22Rv1 (cell line): ENCODE results near the gene COL6A5.
"Not testable (repeated sequence)": the region's sequence is repeated elsewhere in the genome, so short reads cannot be mapped to it uniquely, and the experiment has no call there.

Experiments used
- H3K27ac ChIP-seq: fragments of 450-650 bp; 2 replicates; pipeline ENCODE4 v1.5.1; 2017
- ZFX ChIP-seq: fragments of 450-650 bp; IDR thresholded peaks from 2 replicates; pipeline ENCODE4 v1.6.1; 2017; ENCODE audit warnings: antibody characterized with exemption, borderline replicate concordance
- TF ChIP-seq, protein P1 (sequence below): fragments of 450-650 bp; IDR thresholded peaks from 2 replicates; pipeline ENCODE4 v1.5.1; 2017; ENCODE audit warnings: mild to moderate bottlenecking

The COL6A5 gene

DNA sequence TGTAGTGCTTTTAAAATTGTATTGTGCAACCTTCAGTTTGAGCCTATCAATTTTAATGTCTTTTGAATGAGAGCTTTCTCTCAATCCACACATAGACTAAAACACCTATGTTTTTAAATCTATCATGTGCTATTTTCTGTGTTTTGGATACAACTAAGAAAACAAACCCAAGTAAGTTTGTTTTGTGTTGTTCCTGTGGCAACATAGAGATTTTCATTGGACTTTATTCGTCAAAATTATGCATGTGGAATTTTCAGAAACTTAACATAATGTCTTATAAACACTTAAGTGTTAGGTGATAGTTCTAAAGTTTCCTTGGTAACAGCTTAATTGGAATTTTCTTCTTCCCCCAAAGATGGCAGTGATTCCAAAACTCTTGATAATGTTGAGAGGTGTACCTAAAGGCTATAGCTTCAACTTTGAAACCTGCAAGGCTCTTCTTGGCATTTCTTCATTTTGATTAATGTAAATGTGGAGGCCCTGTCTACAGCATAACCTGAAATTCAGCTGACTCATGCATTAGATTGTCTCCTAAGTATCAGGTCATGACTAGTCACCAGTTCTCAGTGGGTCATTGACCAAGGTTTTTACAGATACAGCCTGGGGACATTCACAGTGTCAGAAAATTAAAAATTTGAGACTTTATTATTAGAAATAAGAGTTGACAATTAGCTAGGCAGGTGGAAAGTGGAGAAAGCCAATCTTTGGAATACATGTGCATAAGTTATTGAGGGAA, 44.4 kb downstream of the COL6A5 start:
- TF ChIP-seq, protein P1, sequence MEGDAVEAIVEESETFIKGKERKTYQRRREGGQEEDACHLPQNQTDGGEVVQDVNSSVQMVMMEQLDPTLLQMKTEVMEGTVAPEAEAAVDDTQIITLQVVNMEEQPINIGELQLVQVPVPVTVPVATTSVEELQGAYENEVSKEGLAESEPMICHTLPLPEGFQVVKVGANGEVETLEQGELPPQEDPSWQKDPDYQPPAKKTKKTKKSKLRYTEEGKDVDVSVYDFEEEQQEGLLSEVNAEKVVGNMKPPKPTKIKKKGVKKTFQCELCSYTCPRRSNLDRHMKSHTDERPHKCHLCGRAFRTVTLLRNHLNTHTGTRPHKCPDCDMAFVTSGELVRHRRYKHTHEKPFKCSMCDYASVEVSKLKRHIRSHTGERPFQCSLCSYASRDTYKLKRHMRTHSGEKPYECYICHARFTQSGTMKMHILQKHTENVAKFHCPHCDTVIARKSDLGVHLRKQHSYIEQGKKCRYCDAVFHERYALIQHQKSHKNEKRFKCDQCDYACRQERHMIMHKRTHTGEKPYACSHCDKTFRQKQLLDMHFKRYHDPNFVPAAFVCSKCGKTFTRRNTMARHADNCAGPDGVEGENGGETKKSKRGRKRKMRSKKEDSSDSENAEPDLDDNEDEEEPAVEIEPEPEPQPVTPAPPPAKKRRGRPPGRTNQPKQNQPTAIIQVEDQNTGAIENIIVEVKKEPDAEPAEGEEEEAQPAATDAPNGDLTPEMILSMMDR, result no peak
- TF ChIP-seq ZFX, result no peak
- H3K27ac ChIP-seq, result no peak overlapping the region

DNA sequence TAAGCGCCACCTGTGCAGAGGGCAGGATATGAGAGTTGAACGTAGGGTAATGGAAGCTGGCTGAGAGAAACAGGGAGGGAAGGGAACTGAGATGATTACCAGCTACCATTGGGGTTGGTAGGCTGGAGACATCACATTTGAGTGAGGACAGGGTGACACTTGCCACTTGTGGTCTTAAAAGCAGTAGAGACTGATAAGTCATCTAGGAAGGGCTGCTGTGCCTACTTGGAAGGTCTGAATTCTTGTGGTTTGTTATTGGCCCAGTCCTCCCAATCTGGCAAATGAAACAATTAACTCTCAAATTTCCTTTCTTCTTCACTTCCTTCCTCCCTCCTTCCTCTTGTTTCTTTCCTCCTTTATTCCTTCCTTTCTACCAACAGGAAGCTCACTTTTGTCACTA, 46.8 kb downstream of the COL6A5 start:
- no peak for TF ChIP-seq ZFX
- TF ChIP-seq, protein P1, result no peak
- H3K27ac ChIP-seq, result no peak overlapping the region

DNA sequence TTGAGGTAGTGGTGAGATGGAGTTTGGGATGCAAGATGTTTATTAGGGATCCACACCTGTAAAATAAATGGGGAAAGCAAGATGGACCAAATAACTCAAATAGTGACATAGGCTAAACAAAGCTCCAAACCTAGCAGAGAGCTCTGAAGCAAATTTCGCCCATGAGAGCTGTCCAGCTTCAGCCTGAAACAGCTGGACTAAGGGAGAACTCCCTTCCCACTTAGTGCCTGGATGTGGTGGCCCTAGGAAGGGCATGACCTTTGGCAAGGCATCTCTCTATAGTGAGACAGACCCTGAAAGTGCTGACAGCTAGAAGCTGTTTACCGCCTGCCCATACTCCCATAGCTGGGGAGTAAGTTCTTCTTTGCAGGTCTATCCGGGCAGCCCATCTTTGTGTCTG, 48.1 kb downstream of the COL6A5 start:
- no peak for TF ChIP-seq ZFX
- TF ChIP-seq, protein P1, result no peak
- H3K27ac ChIP-seq, result no peak overlapping the region

DNA sequence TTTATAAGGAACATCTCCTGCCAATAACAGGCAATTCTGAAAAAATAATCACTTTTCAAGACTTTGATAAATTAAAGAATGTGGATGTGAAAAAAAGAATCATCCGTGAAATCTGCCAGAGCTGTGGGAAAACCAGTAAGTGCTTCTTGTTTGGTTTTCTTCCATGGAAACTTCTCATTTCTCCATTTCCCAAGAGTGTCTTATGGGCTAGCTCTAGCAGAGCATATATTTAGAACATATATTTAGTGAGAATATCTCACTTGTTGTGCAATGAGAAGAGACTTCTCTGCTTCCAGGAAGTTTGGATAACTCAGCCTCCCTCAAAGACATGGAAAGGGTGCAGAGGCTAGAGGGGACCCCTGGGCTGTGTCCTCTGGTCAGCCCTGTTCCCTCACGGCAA, 49.9 kb downstream of the COL6A5 start:
- TF ChIP-seq, protein P1, result no peak
- TF ChIP-seq ZFX, result no peak

DNA sequence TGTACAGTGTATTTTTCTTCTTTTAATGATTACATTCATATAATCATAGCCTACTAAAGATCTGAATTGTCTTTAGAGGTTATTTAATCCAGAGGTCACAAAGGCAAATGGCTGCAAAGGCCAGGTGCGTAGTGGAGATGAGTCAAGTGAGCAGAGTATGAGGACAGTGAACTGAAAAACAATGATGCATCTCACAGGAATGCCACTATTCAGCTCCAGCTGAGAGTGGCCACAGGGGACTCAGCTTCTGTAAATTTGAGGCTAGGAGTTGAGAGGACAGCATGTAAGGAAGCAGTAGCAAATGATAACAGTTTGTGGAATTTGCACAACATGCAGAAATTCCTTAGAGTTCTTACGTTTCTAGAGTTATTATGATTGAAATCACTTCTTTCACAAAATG, 50.4 kb downstream of the COL6A5 start:
- H3K27ac ChIP-seq, result no peak overlapping the region
- TF ChIP-seq, protein P1, result no peak
- TF ChIP-seq ZFX, result no peak

More for the DNA sequence above, 49.9 kb downstream of the COL6A5 start:
- H3K27ac ChIP-seq, result no peak overlapping the region

DNA sequence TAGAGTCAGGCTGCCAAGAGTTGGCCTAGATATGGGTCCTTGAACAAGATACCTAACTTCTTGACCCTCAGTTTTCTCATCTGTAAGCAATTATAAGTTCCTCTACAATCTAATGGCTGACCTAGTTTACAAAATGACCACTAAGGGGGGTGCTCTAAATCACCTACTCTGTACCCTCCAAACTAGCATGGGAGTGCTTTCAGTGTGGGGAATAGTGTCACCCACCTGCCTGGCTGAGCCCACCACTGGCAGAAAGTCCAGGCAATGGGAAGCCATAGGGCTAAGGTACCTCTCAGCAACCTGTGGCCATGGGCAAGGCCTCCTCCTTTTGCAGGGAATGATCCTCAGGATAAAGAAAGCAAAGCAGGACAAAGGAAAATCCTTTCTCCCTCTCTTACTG, 58.9 kb downstream of the COL6A5 start:
- TF ChIP-seq ZFX, result no peak
- no peak overlapping the region for H3K27ac ChIP-seq

DNA sequence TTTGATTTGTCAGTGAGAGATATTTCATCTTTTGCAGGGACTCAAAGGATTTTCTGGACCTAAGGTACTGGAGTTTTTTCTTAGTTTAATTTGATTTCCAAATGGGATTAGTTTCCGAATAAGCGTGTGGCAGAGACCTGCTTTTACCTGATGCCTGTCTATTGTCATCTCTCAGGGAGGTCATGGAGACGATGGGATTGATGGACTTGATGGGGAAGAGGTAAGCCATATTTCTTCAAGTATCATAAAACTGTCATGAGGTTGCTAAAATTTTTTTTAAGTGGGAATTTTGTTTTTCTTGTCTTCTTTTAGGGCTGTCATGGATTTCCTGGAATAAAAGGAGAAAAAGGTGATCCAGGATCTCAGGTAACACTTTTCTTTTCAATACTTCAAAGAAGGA, 60.5 kb downstream of the COL6A5 start:
- H3K27ac ChIP-seq, result no peak overlapping the region
- no peak for TF ChIP-seq ZFX
- TF ChIP-seq, protein P1, result no peak

DNA sequence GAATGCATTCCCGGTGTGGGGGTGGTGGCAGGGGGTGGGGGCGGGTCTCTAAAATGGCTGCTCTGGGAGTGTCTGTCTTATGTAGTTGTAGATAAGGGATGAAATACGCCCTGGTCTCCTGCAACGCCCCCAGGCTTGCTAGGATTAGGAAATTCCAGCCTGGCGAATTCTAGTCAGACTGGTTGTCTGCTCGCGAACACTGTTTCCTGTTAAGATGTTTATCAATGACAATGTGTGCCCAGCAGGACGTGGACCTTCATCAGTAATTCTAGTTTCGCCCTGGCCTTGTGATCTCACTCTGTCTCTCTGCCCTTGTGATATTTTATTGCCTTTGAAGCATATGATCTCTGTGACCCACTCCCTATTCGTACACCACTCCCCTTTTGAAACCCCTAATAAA, 62.8 kb downstream of the COL6A5 start:
- not testable (repeated sequence) for H3K27ac ChIP-seq
